Dedifferentiated amniotic fluid mesenchymal stem cell (primary cell): Measurements from ENCODE around the gene ABHD17A.
"Not testable (repeated sequence)": the region's sequence is repeated elsewhere in the genome, so short reads cannot be mapped to it uniquely, and the experiment has no call there.

ENCODE experiments used
- DNase-seq: peaks from one replicate; pipeline ENCODE4 v3.0.0-alpha.2; 2016; ENCODE audit errors: extremely low spot score

Gene ABHD17A

GRCh38 chr19:1881393-1882088 is 3.8 kb downstream of the ABHD17A start:
- DNase-seq = not testable (repeated sequence)

- no peak for DNase-seq
Measured at GRCh38 chr19:1880611-1881392, 4.5 kb downstream of the ABHD17A start.

GRCh38 chr19:1879982-1880381 is 5.3 kb downstream of the ABHD17A start:
- not testable (repeated sequence) for DNase-seq

- DNase-seq = not testable (repeated sequence)
Measured at GRCh38 chr19:1878583-1878982, 6.7 kb downstream of the ABHD17A start.

GRCh38 chr19:1877280-1877660 is 8.0 kb downstream of the ABHD17A start:
- DNase-seq = not testable (repeated sequence)

GRCh38 chr19:1876496-1877279 is 8.6 kb downstream of the ABHD17A start:
- DNase-seq = not testable (repeated sequence)

GRCh38 chr19:1875646-1876495 is 9.4 kb downstream of the ABHD17A start:
- peak; percentile 87 for DNase-seq

GRCh38 chr19:1875265-1875645 is 10.0 kb downstream of the ABHD17A start:
- not testable (repeated sequence) for DNase-seq

GRCh38 chr19:1874554-1875185 is 10.6 kb downstream of the ABHD17A start:
- DNase-seq = no peak

- DNase-seq = no peak
Measured at GRCh38 chr19:1873524-1874473, 11.5 kb downstream of the ABHD17A start.

GRCh38 chr19:1872807-1873523 is 12.3 kb downstream of the ABHD17A start:
- DNase-seq = no peak

GRCh38 chr19:1871630-1872029 is 13.7 kb downstream of the ABHD17A start:
- no peak for DNase-seq

GRCh38 chr19:1871140-1871597 is 14.1 kb downstream of the ABHD17A start:
- DNase-seq = no peak

- DNase-seq = no peak
Measured at GRCh38 chr19:1868971-1869370, 16.3 kb downstream of the ABHD17A start.

GRCh38 chr19:1867349-1867724 is 18.0 kb downstream of the ABHD17A start:
- DNase-seq = no peak

GRCh38 chr19:1866693-1867348 is 18.5 kb downstream of the ABHD17A start:
- no peak for DNase-seq

GRCh38 chr19:1865172-1866010 is 19.9 kb downstream of the ABHD17A start:
- no peak for DNase-seq
